A549 (cell line): ENCODE results near the gene CYB5D1. TPM values are rescaled to one million over a fixed set of nuclear protein-coding genes. Genes with fewer than 3 reads are reported as not detected.

Source experiments
- ATOH8 ChIP-seq: fragments of 250-450 bp; sonication (Bioruptor Pico); IDR thresholded peaks from 2 replicates; pipeline ENCODE4 v1.5.0; 2020; ENCODE audit warnings: low read depth, mild to moderate bottlenecking, moderate library complexity
- CBX8 ChIP-seq: fragments of 200-600 bp; sonication (generic); IDR thresholded peaks from 2 replicates; pipeline ENCODE4 v1.6.1; 2016
- CEBPB ChIP-seq, 2 experiments: fragments of >200 bp in 1 of 2; sonication (Bioruptor Twin) in 1 of 2; formaldehyde crosslinking in 1 of 2; IDR thresholded peaks; 2 replicates each; pipeline ENCODE4 v1.6.1; 2012 to 2016
- CHD2 ChIP-seq: fragments of 150-350 bp; IDR thresholded peaks from 2 replicates; pipeline ENCODE4 v1.6.1; 2014; ENCODE audit warnings: low read length; ENCODE audit not compliant: partially characterized antibody
- E2F6 ChIP-seq: IDR thresholded peaks from 2 replicates; pipeline ENCODE4 v1.6.1; 2012; ENCODE audit warnings: low read depth, borderline replicate concordance
- EP300 ChIP-seq, 2 experiments: fragments of >200 bp; sonication (Bioruptor Twin); formaldehyde crosslinking; IDR thresholded peaks; 2 replicates in 1 of 2; 3 replicates in 1 of 2; pipeline ENCODE4 v1.6.1; 2016 to 2017
- ESRRA ChIP-seq: fragments of 150-350 bp; IDR thresholded peaks from 2 replicates; pipeline ENCODE4 v1.6.1; 2014; ENCODE audit warnings: mild to moderate bottlenecking, low read length, borderline replicate concordance
- FOSB ChIP-seq: fragments of 250-450 bp; sonication (Bioruptor Pico); IDR thresholded peaks from 2 replicates; pipeline ENCODE4 v1.5.0; 2020; ENCODE audit warnings: mild to moderate bottlenecking, moderate library complexity
- GATA3 ChIP-seq: IDR thresholded peaks from 2 replicates; pipeline ENCODE4 v1.6.1; 2012; ENCODE audit warnings: borderline replicate concordance
- HDAC2 ChIP-seq: fragments of 200-600 bp; sonication (generic); IDR thresholded peaks from 2 replicates; pipeline ENCODE4 v1.6.1; 2016
- HMGXB4 ChIP-seq: fragments of 250-450 bp; sonication (Bioruptor Pico); IDR thresholded peaks from 2 replicates; pipeline ENCODE4 v1.5.0; 2021; ENCODE audit warnings: mild to moderate bottlenecking, moderate library complexity, borderline replicate concordance
- HOXA7 ChIP-seq: fragments of 250-450 bp; sonication (Bioruptor Pico); IDR thresholded peaks from 2 replicates; pipeline ENCODE4 v1.5.0; 2020; ENCODE audit warnings: mild to moderate bottlenecking, moderate library complexity
- HOXB13 ChIP-seq: fragments of 250-450 bp; sonication (Bioruptor Pico); IDR thresholded peaks from 2 replicates; pipeline ENCODE4 v1.5.0; 2020; ENCODE audit warnings: low read depth, mild to moderate bottlenecking, moderate library complexity
- HOXB5 ChIP-seq: fragments of 250-450 bp; sonication (Bioruptor Pico); IDR thresholded peaks from 2 replicates; pipeline ENCODE4 v1.5.0; 2020; ENCODE audit warnings: mild to moderate bottlenecking, moderate library complexity
- JUNB ChIP-seq: fragments of >200 bp; sonication (Bioruptor Twin); formaldehyde crosslinking; IDR thresholded peaks from 2 replicates; pipeline ENCODE4 v1.6.1; 2016
- KDM5A ChIP-seq: fragments of 200-600 bp; sonication (generic); IDR thresholded peaks from 2 replicates; pipeline ENCODE4 v1.6.1; 2016; ENCODE audit warnings: antibody characterized with exemption, mild to moderate bottlenecking
- MAZ ChIP-seq: fragments of 150-350 bp; IDR thresholded peaks from 2 replicates; pipeline ENCODE4 v1.6.1; 2014; ENCODE audit warnings: antibody characterized with exemption, low read depth, low read length, borderline replicate concordance
- NFE2L2 ChIP-seq: fragments of 150-350 bp; conservative IDR thresholded peaks from 2 replicates; pipeline ENCODE4 v1.6.1; 2014; ENCODE audit warnings: low read length
- PBX3 ChIP-seq: IDR thresholded peaks from 2 replicates; pipeline ENCODE4 v1.6.1; 2012
- PHF8 ChIP-seq: fragments of 200-600 bp; sonication (generic); IDR thresholded peaks from 2 replicates; pipeline ENCODE4 v1.6.1; 2016; ENCODE audit warnings: low read depth, mild to moderate bottlenecking, antibody characterized with exemption, moderate library complexity, borderline replicate concordance
- RCOR1 ChIP-seq: fragments of 150-350 bp; IDR thresholded peaks from 2 replicates; pipeline ENCODE4 v1.6.1; 2014; ENCODE audit warnings: antibody characterized with exemption, low read length, low read depth
- RFX5 ChIP-seq: fragments of 450-650 bp; IDR thresholded peaks from 2 replicates; pipeline ENCODE4 v1.7.1; 2014; ENCODE audit warnings: antibody characterized with exemption, mild to moderate bottlenecking, moderate library complexity
- RNF2 ChIP-seq: fragments of 200-600 bp; sonication (generic); IDR thresholded peaks from 2 replicates; pipeline ENCODE4 v1.6.1; 2016; ENCODE audit warnings: low read depth, mild to moderate bottlenecking, antibody characterized with exemption, moderate library complexity, borderline replicate concordance
- SMC3 ChIP-seq: fragments of >200 bp; sonication (Bioruptor Twin); formaldehyde crosslinking; IDR thresholded peaks from 3 replicates; pipeline ENCODE4 v1.6.1; 2018; ENCODE audit warnings: inconsistent platforms
- TP53 ChIP-seq: fragments of 250-450 bp; sonication (Bioruptor Pico); IDR thresholded peaks from 2 replicates; pipeline ENCODE4 v1.5.0; 2021; ENCODE audit warnings: mild to moderate bottlenecking, moderate library complexity
- USF2 ChIP-seq: fragments of 450-650 bp; IDR thresholded peaks from 2 replicates; pipeline ENCODE4 v1.6.1; 2014; ENCODE audit warnings: antibody characterized with exemption
- polyA plus RNA-seq, 4 experiments: library from polyadenylated mRNA; depleted of rRNA in 3 of 4; stranded (reverse); fragments of >200 nt; fragmentation: RNase III in 1 of 4; extraction: RNeasy Plus Mini Kit Qiagen cat#74134 plus additional on column Dnase treatment in 1 of 4; gene quantifications; 2 replicates in 3 of 4; 3 replicates in 1 of 4; pipeline ENCODE4 v1.2.3, GENCODE V29; 2011 to 2017

The CYB5D1 gene
- polyA plus RNA-seq, 2 of the 4 experiments (the other 2 are of a cell fraction): 20.4 to 28.2 TPM

- TF ChIP-seq FOSB (CRISPR knock-in tag) (no peak), PHF8 (no peak; the same call in 1 of the 2 replicates), USF2 (peak; percentile 65), HOXB5 (CRISPR knock-in tag) (no peak), HOXA7 (CRISPR knock-in tag) (no peak), RNF2 (no peak), TP53 (CRISPR knock-in tag) (no peak), E2F6 (no peak), MAZ (no peak), RCOR1 (no peak), JUNB (no peak), RFX5 (no peak), PBX3 (no peak), ATOH8 (CRISPR knock-in tag) (no peak), EP300 (IDR thresholded peaks at IDR 0.05) (no peak), HOXB13 (no peak), CHD2 (no peak), SMC3 (no peak; the same call in 2 of the 3 replicates), HMGXB4 (CRISPR knock-in tag) (no peak), CEBPB (IDR thresholded peaks at IDR 0.05) (no peak), GATA3 (no peak), HDAC2 (no peak), ESRRA (no peak), KDM5A (no peak), CBX8 (no peak), NFE2L2 (no peak)
These were observed 15.9 kb upstream of the CYB5D1 start (continued) for GRCh38 chr17:7841915-7842379.
